Myocyte (in vitro differentiated cells): ENCODE data around the gene ABCA3. TPM values are rescaled to one million over a fixed set of nuclear protein-coding genes. Genes with fewer than 3 reads are reported as not detected.
"Not testable (repeated sequence)": the region's sequence is repeated elsewhere in the genome, so short reads cannot be mapped to it uniquely, and the experiment has no call there.

Experiments
- DNase-seq: peaks from one replicate; pipeline ENCODE4 v3.0.0-alpha.2; 2012; ENCODE audit warnings: low read depth
- polyA plus RNA-seq: library from polyadenylated mRNA; unstranded; fragments of >200 nt; gene quantifications from one replicate; pipeline ENCODE4 v1.2.1, GENCODE V29; 2012; ENCODE audit warnings: missing spikeins
- total RNA-seq: library from RNA; depleted of rRNA; stranded (reverse); fragments of >200 nt; gene quantifications from 2 replicates; pipeline ENCODE4 v1.2.3, GENCODE V29; 2014

The ABCA3 gene
- 7.0 and 12.1 TPM in 2 replicates for total RNA-seq
- 8.4 TPM for polyA plus RNA-seq

- DNase-seq: peak; percentile 87
Observed at GRCh38 chr16:2340564-2341455, at the start of gene ABCA3. ABCA3 (minus strand) TSS chr16:2340728; CDS start chr16:2326466, 14,262 bp downstream.

- no peak for DNase-seq
Observed at GRCh38 chr16:2388875-2389433, 48.4 kb upstream of the ABCA3 start.

GRCh38 chr16:2388139-2388874, 47.8 kb upstream of the ABCA3 start:
- DNase-seq: no peak

GRCh38 chr16:2386990-2387389, 46.5 kb upstream of the ABCA3 start:
- DNase-seq: no peak

- DNase-seq: not testable (repeated sequence)
Observed at GRCh38 chr16:2385982-2386381, 45.5 kb upstream of the ABCA3 start.

GRCh38 chr16:2385190-2385836, 44.8 kb upstream of the ABCA3 start:
- DNase-seq: no peak

GRCh38 chr16:2384426-2384825, 43.9 kb upstream of the ABCA3 start:
- DNase-seq: no peak

- DNase-seq: no peak
Observed at GRCh38 chr16:2383501-2383900, 43.0 kb upstream of the ABCA3 start.

- no peak for DNase-seq
Observed at GRCh38 chr16:2374644-2375043, 34.1 kb upstream of the ABCA3 start.

- DNase-seq: no peak
Observed at GRCh38 chr16:2373176-2373575, 32.6 kb upstream of the ABCA3 start.

- DNase-seq: no peak
Observed at GRCh38 chr16:2372684-2373083, 32.2 kb upstream of the ABCA3 start.

- no peak for DNase-seq
Observed at GRCh38 chr16:2371421-2371820, 30.9 kb upstream of the ABCA3 start.

- no peak for DNase-seq
Observed at GRCh38 chr16:2370721-2371120, 30.2 kb upstream of the ABCA3 start.

GRCh38 chr16:2366660-2367309, 26.3 kb upstream of the ABCA3 start:
- peak; percentile 3 for DNase-seq

- DNase-seq: peak; percentile 67
Observed at GRCh38 chr16:2365397-2366294, 25.1 kb upstream of the ABCA3 start.

GRCh38 chr16:2364638-2365210, 24.2 kb upstream of the ABCA3 start:
- peak; percentile 15 for DNase-seq

- DNase-seq: peak; percentile 40
Observed at GRCh38 chr16:2362218-2362617, 21.7 kb upstream of the ABCA3 start.

- no peak for DNase-seq
Observed at GRCh38 chr16:2361129-2361528, 20.6 kb upstream of the ABCA3 start.

GRCh38 chr16:2359919-2360318, 19.4 kb upstream of the ABCA3 start:
- DNase-seq: no peak

GRCh38 chr16:2358811-2359210, 18.3 kb upstream of the ABCA3 start:
- no peak for DNase-seq
